HG03095 (cell line): ENCODE results near the gene ZFR2.
"Not testable (repeated sequence)": the region's sequence is repeated elsewhere in the genome, so short reads cannot be mapped to it uniquely, and the experiment has no call there.

Source experiments
- ATAC-seq: cut with Tn5 transposase; IDR thresholded peaks from one replicate; pipeline ENCODE4 v1.9.1; 2021; ENCODE audit warnings: moderate library complexity; ENCODE audit not compliant: unreplicated experiment

ZFR2 gene

DNA sequence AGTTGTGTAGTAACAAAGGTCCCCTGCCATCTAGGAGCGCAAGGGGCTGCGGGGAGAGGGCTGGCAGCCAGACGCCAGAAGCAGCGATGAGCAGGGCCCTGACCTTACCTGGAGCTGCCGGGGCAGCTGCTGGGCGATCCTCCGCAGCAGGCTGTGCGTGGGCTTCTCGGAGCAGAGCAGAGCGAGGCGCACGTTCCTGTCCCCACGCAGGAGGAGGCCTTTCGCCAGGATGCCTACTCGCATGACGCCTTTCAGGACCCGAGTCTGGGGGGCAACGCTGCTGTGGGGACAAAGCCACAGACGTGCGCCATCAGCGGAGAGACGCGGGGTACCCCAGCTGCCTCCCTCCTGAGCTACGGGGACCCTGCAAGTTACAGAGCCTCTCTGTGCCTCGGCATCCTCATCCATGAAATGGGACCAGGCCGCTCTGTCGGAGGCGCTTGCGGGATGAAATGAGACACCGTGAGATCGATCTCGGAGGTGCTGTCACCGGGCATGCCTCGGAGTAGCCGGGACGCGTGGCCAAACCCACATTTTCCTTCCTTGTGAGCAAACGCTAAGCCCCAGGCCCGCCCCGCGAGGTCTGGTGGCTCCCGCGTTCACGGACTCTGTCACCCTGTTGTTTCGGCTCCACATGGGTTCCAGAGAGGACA lies 52.1 kb downstream of the ZFR2 start:
- ATAC-seq, result no peak

DNA sequence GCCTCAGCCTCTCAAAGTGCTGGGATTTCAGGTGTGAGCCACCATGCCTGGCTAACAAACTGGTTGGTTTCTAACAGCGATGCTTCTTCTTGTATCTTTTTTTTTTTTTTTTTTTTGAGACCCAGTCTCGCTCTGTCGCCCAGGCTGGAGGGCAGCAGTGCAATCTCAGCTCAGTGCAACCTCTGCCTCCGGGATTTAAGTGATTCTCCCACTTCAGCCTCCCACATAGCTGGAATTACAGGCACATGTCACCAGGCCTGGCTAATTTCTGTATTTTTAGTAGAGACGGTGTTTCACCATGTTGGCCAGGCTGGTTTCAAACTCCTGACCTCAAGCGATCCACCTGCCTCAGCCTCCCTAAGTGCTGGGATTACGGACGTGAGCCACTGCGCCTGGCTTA lies 52.7 kb downstream of the ZFR2 start:
- not testable (repeated sequence) for ATAC-seq

DNA sequence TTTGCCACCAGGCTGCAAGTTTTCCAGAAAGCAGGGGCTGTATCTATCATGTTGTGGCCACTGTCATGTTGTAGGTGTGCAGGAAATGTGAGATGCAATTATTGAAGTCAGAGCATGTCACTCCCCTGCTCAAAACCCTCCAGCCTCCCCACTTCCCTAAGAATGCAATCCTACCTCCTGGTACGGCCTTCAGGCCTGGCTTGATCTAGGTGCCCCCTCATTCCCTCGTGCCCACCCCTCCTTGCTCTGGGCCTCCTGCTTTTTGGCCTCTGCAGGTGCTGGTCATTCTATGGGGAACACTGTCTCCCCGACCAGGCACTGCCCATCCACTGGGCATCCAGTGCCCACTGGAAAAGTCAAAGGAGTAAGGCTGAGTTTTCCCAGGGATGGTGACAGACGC lies 54.2 kb downstream of the ZFR2 start:
- ATAC-seq, result no peak

DNA sequence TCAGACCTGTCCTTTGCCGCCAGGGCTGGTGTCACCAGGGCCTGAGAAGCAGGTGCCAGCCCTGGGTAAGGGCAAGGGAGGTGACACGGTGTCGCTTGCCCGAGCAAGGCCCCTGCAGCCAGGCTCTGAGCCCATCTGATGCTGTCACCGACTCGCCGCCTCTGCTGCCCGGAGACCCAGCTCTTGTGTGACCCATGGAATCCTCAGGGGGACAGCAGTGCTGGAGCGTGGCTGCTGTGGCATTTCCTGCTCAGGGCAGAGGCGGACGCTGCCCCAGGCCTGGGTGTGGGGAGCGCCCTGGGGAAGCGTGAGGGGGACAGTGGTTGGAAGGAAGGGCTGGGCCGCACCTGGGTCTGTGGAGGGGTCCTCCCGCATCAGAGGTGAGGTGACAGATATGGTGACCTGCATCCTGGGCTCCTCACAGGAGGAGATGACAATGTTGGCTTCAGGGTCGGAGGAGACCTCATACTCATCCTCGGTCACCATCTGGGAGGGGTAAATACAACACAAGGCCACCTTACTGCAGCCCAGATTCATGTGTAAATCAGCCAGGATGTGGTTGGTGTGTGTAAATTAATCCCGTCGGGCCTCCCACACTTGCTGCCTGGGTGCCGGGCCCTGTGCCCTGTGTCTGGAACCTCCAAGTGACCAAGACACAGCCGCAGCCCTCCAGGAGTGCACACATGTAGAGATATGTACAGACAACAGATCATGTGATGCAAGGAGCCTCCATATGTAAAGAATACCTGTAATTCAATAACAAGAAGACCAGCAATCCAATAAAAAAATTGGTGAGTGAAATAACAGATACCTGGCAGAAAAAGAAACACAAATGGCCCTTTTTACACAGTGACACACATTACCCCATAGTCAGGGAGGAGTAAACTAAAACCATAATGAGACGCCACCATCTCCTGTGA lies 55.1 kb downstream of the ZFR2 start:
- no peak for ATAC-seq

DNA sequence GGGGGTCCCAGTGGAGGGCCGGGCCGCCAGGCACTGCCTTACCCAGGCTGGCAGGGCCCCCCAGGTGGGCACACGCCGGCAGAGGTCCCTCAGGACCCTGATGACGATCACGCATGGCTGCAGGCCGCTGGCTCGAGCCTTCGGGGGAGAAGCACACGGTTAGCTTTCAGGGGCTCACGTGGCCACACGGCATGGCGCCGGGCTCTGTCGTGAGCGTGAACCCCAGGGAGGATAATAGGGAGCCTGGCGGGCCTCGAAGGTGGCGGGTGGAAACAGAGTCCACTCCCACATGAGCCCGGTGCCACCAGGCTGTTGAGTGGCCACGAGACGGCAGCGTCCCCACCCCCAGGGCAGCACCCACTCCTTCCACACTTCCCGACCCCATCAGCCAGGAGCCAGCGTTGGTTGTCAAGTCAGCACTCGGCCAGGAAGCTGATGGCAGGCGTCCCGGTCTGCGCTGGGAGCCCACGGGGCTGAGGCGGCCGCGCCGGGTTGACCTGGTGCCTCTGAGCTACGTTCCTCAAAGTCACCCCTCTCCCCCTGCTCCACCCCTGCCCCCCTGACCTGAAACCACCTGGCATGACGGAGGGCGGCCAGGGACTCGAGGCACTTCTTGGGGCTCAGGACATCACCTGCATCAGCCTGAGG lies 58.0 kb downstream of the ZFR2 start:
- ATAC-seq, result no peak

DNA sequence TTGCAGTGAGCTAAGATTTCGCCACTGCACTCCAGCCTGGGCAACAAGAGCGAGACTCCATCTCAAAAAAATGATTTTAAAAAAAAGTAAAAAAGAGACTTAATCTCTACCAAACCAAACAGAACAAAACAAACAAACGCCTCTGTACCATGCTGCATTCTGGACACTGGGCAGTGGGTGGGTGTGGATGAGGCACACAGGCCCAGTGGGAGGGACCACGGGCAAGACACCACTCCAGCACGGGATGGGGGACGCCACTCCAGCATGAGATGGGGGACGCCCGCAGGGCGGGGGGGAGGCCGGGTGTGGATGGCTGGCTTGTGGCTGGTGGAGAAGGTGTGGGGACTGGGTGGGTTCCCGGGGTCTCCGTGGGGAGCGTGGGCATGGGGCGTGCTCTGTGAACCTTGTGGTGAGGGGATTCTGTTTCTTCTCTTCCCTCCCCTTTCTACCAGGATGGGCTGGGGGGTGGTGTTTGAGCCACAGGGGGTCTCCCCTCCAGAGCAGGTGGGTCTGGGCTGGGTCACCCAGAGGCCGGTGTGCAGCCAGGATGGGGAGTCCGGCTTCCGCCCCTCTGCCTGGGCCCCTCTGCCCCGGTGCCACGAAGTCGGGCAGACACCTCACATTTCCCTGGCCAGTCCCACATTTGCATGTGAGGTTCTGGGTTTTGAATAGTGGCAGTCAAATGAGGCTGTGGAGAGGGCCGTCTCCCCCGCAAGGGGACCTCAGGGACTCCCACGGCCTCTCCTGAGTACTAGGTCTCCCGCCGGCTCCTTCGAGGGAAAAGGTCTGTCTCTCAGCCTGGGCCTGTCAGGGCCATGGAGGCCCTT lies 58.7 kb downstream of the ZFR2 start:
- ATAC-seq, result no peak

DNA sequence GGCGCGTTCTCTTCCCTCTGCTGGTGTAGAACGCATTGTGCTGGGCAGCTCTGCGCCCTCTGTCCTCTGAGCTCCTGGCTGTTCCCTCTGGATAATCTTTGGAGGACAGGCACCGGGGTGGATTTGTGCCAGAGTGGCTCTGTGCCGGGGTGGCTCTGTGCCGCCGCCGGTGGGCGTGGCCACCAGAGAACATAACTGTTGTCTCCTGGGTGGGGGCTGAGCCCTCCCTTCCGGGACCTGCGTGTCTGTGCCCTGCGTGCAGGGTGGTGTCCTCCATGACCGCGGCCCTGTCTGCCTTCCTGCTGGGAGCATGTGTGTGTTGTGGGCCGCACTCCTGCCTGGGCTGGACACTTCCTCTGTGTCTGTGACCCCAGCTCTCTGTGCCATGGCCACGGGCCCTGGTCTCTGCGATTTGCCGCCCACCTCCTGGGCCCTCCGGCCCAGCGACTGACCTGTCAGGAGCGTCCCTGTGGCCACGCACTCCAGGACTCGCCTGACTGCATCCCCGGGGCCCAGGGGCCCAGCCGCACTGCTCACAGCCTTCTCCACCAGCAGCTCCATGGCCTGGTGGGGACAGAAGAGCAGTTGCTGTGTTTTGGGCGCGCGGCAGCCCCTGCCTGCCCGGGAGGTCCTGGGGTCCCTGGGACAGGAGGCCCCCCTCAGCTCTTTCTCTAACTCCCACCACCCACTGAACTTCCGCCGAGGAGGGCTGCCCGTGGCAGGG lies 60.3 kb downstream of the ZFR2 start:
- no peak for ATAC-seq

DNA sequence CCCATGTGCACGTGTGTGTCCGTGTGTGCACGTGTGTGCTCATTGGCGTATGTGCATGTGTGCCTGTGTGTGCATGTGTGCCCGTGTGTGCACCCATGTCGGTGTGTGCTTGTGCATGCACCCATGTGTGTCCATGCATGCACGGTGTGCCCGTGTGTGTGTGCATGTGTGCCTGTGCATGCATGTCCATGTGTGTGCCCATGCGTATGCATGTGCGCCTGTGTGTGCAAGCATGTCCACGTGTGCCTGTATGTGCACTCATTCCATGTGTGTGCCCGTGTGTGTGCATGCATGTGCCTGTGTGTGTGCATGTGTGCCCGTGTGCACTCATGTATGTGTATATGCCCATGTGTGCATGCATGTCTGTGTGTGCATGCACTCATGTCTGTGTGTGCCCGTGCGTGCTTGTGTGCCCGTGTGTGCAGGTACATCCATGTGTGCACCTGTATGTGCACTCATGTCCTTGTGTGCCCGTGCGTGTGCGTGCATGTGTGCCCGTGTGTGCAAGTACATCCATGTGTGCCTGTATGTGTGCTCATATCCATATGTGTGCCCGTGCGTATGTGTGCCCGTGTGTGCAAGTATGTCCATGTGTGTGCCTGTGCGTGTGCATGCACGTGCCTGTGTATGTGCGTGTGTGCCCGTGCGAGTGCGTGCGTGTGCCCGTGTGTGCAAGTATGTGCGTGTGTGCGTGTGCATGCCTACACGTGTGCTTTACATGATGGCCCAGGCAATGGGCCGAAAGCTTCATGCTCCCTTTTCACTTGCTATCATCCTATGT lies 61.1 kb downstream of the ZFR2 start:
- ATAC-seq, result no peak

DNA sequence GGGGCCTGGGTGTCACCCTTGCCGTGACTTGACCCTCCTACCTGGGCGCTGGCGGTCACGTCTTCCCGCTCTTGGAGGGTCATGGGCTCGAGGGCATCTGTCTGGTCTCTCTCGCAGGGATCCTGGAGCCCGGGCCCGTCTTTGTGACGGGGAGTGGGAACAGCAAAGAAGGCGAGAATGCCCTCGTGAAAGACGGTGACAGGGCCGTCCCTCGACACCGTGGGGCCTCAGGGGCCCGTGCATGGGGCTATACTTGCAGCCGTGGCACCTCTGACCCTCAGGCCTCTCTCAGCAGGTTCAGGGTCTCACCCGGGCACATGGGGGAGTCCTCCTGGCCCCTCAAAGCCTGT lies 61.7 kb downstream of the ZFR2 start:
- ATAC-seq, result no peak

DNA sequence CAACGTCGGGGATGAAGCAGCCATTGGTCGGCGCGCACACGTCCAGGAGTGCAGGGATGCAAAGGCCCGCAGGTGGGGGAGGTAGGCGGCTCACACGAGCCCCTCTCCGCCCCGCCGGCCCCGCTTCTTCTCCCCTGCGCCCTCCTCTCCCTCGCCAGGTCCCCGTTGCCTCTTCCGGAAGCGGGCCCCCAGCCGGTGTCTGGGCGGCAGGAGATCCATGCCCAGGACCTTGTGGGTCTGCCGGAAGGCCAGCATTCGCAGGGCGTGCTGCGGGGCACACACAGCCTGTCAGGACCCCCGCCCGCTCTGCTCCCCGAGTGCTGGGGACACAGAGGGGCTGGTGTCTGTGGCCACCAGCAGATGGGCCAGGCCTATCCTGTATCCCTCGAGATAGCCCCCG lies 63.0 kb downstream of the ZFR2 start:
- ATAC-seq, result no peak

DNA sequence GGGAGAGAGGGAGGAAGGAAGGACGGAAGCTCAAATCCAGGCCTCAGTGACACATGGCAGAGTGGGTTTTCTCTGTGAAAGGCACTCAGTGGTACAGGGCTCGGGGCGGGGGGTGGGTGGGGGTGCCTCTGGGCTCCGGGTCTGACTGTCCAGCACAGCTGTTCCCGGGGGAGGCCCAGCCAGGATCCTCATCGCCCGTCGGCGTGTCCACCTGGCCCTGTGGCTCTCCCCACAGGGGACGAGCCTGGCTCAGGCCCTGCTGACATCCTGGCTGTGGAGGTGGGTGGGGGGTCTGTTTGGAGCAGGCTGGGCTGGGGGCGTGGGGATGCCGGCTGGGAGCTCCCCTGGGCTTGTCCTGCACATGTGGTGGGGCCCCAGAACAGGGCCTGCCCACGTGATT lies 64.4 kb downstream of the ZFR2 start:
- no peak for ATAC-seq

DNA sequence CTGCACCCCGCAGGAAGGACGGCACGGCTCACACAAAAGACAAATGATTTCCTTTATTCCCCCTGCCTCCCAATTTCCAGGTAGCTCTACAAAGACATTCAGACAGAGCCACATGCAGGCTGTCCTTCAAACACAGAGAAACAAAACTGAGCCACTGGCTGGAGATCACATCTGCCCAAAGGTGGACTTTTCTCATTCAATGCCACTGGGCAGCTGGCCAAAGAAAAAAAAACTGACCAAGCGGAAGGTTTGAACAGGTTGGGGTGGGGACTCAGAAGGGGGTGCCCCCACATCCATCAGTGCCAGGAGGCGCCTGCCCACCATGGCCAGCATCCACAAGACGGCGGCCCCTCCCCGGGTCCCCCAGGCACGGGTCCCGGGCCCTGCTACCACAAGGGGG lies 64.9 kb downstream of the ZFR2 start:
- ATAC-seq, result no peak

DNA sequence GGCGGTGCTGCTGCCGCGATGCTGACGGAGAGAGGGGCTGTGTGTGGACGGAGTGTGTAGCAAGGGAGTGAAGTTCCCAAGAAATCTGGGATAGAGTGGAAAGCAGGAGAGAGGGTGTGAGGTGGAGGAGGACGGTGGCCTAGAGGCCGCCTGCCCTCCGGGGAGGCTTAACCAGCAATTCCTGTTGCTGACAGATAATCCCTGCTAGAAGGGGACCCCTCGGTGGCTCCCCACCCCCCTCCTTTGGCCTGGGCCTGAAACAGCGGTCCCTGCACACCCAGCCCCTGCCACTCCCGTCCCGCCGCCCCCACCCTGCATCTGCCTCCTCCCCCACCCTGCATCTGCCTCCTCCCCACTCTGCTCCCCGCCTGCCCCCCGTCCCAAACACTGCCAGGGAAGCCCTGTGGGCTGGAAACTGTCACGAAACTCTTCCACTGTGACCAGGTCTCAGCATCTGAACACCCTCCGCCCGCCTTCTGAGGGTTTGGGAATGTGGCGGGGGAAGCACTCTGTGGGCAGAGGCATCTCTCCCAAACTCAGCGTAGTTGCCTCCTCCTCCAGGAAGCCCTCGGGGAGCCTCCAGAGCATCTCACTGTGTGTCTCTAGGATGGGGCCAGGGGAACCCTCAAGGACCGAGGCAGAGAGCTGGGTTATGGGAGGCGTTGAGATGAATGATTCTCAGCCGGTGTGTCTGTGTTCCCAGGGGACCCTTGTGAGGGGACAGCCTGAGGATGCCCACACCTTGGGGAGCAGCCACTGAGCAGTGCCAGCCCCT lies 65.5 kb downstream of the ZFR2 start:
- ATAC-seq, result no peak

DNA sequence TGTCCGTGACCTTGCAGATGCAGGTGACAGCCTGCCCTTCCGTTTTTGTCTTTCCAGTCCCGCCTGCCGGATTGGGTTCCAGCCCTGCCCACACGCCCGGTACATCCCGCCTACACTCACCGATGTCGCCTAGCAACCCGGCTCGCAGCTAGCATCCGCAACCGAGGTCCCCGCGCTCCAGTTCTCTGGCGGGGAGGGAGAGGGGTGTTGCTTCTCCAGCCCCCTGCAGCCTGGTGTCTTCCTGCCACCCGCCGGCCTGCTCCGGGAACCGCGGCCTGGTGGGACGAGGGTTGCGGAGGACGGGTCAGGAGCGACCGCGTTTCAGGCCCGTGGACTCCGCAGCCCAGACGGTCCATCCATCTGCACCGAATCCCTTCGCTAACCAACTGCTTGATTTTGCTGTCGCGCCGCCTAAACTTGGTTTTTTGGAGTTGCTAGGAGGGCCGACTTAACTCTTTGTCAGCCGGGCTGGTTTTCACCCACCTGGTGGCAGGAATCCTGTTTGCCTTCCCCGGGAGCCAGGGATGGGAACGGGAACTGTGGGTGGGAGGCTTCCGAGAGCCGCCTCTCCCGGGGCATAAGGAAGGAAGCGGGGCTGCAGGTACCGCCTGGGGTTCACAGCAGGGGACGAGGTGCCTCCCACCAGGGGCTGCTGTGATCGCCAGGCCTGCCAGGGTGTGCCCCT lies 67.3 kb downstream of the ZFR2 start:
- ATAC-seq, result no peak

DNA sequence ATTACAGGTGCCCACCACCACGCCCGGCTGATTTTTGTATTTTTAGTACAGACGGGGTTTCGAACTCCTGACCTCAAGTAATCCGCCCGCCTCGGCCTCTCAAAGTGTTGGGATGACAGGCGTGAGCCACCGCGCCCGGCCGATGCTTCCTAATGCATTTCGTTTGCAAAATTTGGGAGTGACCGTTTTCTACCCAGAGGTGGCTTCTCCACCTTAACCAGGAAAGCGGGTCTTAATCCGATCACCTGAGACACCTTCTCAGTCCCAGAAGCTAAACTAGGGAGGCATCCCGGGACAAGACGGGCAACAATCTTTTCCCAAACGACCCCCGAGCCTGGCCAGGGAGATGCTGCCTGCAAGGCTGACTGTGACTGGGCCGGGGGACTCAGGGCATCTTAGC lies 67.8 kb downstream of the ZFR2 start:
- no peak for ATAC-seq

DNA sequence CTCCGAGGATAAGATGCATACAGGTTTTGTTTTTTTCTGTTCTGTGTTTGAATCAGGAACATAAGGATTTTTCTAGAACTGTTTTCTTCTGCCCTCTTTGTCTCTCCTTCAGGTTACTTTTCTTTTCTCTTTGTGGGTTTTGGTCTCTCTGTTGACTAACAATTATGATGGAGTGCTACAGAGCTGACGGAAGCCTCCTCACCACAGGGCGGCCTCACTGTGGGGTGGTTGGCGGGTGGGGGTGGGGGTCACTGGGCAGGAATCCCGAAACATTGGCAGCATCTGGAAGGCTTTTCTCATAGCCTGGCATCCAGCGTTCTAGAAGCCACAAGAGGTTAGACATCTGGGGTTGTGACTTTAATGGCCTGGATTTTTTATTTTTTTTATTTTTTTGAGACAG lies 70.7 kb downstream of the ZFR2 start:
- ATAC-seq, result no peak

DNA sequence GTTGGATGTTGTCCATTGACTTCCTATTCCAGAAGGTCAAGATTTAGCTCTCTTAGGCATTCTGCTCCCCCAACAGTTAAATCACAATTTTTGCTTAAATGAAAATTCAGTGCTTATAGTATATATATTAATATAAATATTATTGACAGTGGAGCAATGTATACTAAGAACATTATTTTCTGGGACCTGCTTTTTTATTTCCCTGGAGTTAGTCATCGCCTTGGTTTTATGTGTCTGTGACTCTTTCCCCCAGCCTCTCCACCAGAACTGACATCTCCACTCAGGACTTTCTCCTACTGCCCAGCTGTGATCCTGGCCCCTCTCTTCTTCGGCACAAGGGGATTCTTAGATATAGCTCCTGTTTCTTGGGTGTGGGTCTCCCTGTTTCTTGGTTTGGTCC lies 72.5 kb downstream of the ZFR2 start:
- no peak for ATAC-seq

DNA sequence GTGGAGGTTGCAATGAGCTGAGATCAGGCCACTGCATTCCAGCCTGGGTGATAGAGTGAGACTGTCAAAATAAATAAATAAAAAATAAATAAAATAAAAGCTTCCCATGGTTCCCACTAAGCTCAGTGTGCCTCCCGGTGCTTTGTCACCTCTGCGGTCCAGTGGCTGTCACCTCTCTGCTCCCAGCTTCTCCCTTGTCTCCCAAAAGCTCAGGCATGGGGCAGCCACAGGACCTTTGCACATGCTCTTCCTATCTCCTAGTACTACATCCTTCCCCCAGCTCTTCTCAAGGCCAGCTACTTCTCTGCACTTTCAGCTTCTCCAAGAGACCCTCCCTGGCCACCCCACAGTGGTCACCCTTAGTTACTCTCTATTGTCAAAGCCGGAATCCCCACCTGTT lies 75.0 kb downstream of the ZFR2 start:
- ATAC-seq, result no peak
